Stimulated activated CD8-positive, alpha-beta memory T cell treated with anti-CD3 and anti-CD28 coated beads, Interleukin-4, amount 100 ng/mL, for 4 hours (primary cell): Measurements from ENCODE around the gene CAMKK2.
"Not testable (repeated sequence)": the region's sequence is repeated elsewhere in the genome, so short reads cannot be mapped to it uniquely, and the experiment has no call there.

Experiments used
- DNase-seq, 2 donors: peaks; one replicate each; pipeline ENCODE4 v3.0.0-alpha.2; 2020; ENCODE audit warnings: low read depth in 2 of 2, low spot score in 1 of 2

CAMKK2 gene

DNA sequence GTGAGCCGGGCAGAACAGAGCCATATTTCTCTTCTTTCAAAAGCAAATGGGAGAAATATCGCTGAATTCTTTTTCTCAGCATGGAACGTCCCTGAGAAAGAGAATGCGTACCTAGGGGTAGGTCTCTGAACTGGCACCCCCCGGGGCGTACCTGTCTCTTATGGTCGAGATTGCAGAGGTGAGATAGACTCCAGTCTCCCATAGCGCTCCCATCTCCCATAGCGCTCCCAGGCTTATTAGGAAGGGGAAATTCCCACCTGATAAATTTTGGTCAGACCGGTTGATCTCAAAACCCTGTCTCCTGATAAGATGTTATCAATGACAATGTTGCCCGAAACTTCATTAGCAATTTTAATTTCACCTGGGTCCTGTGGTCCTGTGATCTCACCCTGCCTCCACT, 16.0 kb downstream of the CAMKK2 start:
- DNase-seq = not testable (repeated sequence)

- DNase-seq = no peak
These were observed 17.0 kb downstream of the CAMKK2 start for GRCh38 chr12:121279507-121279915.

DNA sequence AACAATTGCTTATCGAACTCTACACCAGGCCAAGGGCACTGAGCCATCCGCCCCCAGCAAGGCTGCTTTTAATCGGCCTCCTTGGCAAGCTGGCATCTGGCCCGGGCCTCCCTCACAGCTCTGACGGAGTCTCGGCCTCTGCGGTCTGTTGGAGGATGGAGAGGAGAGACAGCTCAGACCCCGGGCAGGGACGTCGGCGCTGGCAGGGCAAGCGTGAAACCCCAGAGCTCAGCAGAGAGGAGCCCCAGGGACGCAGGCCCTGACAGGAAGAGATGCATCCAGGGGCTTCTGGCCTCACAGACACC, 17.5 kb downstream of the CAMKK2 start:
- DNase-seq = no peak

GRCh38 chr12:121278169-121279070, 18.1 kb downstream of the CAMKK2 start:
- no peak for DNase-seq

DNA sequence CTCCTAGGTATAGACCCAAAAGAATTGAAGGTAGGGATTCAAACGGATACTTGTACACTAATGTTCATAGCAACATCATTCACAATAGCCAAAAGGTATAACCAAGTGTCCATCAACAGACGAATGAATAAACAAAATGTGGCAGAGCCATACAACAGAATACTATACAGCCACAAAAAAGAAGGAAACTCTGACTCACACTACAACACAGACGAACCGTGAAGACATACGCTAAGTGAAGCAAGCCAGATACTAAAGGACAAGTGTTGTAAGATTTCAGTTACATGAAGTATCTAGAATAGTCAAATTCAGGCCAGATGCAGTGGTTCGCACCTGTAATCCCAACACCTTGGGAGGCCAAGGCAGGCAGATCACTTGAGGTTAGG, 19.1 kb downstream of the CAMKK2 start:
- no peak for DNase-seq

- no peak for DNase-seq
These were observed 22.3 kb downstream of the CAMKK2 start for GRCh38 chr12:121274036-121274763.

DNA sequence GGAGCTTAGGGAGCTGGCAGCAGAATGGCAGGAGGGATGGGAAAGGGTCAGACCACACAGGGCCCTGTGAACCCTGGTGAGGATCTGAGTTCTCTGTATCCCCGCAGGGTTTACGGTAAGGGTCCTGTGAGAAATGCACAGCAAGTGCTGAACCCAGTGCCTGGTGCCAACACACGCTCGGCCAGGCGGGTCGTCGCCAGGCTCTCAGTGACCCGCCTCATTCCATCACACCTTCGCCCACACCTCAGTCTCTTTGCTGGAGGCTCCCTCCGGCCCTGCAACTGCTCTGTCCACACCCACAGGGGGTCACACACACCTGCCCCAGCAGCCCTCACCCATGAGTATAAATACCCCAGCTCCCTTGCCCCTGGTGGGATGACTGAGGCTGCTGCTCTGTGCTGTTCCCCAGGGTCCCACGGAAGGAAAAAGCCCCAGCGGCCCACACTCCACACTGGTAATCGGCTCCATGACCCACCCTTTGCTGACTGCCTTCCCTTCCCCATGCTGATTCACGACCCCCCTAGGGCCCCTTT, 23.1 kb downstream of the CAMKK2 start:
- no peak for DNase-seq

DNA sequence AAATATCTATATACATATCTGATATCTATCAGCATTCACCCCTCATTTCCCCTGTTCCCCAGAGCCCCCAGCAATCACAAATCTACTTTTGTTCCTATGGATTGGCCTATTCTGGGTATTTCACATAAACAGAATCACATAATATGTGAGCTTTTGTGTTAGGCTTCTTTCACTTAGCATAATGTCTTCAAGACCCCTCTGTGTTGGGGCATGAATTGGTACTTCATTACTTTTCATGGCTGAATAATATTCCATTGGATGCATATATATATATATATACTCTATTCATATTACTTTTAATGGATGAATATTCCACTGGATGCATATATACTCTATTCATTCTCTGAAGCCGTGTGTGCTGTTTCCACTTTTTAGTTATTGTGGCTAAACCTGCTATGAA, 28.7 kb downstream of the CAMKK2 start:
- no peak for DNase-seq

DNA sequence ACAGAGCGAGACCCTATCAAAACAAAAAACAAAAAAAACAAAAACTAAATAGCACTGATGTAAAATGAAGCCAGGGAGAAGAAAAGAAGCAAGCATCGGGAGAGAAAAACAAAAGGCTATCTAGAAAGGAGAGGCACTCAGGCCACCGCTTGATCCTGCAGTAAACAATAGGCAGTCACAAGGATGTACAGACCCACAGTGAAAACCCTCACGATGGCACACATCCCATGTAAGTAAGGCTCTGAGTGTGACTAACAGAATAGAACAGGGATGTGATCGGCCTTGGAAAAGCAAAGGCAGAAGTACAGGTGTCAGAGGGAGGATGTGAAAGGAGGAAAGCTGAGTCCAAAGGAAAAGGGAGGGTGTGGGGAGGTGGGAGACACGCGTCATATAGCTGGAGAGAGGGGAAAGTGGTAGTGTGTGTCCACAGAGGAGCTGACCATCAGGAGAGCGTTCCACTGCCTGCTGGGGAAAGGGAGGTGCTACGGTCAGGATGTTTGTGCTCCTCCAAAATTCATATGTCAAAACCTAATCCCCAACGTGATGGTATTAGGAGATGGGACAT, 31.5 kb downstream of the CAMKK2 start:
- no peak for DNase-seq

DNA sequence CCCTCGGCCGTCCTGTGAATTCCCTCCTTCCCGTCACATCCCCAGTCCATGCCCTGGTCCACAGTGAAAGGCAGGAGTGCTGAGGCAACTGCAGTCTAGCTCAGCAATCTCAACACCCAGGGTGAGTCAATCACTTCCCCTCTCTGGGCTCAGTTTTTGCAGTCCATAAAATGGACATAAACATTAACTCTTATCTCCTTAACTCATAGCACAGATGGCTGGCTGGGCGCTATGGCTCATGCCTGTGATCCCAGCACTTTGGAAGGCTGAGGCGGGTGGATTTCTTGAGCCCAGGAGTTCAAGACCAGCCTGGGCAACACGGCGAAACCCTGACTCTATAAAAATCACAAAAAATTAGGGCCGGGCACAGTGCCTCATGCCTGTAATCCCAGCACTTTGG, 32.4 kb downstream of the CAMKK2 start:
- DNase-seq = no peak

DNA sequence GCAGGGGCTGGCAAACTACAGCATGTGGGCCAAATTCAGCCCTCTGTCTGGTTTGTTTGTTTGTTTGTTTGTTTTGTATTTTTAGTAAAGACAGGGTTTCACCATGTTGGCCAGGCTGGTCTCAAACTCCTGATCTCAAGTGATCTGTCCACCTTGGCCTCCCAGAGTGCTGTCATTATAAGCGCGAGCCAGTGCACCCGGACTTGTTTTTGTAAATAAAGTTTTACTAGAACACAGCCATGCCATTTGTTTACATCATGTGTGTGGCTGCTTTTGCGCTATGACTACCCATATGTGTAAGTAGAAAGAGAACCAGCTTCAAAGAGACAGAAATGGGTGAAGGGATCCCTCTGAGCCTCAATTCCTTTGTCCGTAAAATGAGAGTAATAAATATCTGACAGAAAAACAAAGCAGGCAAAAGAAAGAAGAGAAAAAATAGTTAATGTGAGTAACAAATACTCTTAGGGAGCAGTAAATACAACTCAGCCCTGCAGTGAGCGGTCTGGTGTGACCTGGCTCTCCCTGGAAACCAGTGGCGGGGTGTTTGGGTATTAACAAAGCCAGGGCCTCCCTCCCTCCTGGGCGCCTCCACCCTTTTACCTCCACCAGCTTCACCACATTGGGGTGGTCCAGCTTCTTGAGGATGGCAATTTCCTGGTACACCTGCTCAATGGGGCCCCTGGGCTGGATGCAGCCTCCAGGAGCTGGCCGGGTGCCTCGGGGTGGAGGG, 33.1 kb downstream of the CAMKK2 start:
- DNase-seq = no peak

GRCh38 chr12:121261398-121261797, 35.1 kb downstream of the CAMKK2 start:
- DNase-seq = no peak

GRCh38 chr12:121260091-121260490, 36.4 kb downstream of the CAMKK2 start:
- no peak for DNase-seq

DNA sequence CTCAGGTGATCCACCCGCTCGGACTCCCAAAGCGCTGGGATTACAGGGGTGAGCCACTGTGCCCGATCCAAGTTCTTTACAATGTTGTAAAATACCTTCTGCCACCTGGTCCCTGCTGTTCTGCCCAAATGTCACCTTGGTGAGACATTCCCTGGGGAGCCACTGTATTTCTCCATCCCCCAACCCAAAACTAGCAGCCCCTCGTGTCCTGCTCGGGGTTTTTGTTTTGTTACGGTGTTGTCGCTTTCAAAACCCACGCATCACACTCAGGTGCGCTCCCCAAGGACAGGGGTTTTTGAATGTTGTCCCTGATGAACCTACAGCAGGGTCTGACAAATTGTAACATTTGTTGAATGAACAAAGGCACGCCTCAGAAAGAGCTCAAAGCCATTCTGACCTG, 37.4 kb downstream of the CAMKK2 start:
- no peak for DNase-seq

- not testable (repeated sequence) for DNase-seq
These were observed 38.6 kb downstream of the CAMKK2 start for GRCh38 chr12:121257704-121258449.

DNA sequence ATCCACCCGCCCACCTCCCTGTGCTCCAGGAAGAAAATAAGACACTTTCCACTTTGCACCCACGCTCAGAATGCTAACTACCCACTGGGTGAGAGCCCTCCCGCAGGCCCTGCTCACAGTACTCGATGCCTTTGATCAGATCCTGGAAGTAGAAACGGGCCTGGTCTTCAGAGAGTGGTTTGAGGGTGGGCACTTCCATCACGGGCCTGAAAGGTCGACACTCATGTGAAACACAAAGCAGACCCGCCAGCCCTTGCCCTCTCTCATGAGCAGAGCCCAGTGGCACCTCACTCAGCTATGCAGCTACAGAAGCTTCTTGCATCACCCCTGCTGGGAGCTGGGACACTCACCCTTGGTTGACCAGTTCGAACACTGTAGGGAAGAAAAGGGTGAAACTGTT, 41.1 kb downstream of the CAMKK2 start:
- no peak for DNase-seq

- no peak for DNase-seq
These were observed 42.7 kb downstream of the CAMKK2 start for GRCh38 chr12:121253638-121254335.

- no peak for DNase-seq
These were observed 43.7 kb downstream of the CAMKK2 start for GRCh38 chr12:121252712-121253345.

DNA sequence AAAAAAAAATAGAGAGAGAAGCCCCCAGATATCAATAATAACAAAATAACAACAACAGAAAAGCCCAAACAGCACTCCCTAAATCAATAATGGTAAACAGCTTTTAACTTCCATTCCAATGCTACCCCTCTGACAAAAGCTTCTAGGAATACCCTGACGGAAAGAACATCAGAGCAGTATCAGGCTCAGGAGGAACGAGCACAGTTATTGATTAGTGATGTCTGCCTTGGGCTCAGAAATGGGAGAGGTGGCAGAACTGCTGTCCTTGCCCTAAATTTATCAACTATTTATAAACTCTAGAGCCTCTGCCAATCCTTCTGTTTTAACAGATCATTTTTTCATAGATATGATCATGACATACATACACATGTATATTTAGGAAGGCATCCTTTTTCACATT, 44.7 kb downstream of the CAMKK2 start:
- no peak for DNase-seq

DNA sequence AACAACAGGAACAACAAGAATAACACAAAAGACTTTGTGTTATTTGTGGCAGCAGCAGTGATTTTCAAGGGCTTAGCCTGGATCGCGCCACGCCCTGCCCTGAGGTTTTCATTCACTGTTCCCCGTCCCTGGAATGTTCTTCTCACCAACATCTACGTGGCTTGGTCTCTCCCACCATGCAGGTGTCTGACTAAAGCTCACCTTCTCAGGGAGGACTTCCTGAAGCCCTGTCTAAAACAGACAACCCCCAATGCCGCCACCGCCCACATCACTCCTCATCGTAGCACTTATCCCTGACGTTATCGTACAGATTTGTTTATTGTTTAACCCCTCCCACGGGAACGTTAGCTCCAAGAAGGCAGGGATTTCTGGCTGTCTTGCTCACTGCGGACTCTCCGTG, 46.1 kb downstream of the CAMKK2 start:
- no peak for DNase-seq
